SK-N-SH (cell line): ENCODE measurements around the gene CCDC88C. TPM values are rescaled to one million over a fixed set of nuclear protein-coding genes. Genes with fewer than 3 reads are reported as not detected.

Experiments used
- CTCF ChIA-PET: fragments of 300-600, 350-600 bp; formaldehyde crosslinking; extraction: SDS; loops from one replicate; lab custom pipeline; 2021; lab: Yijun Ruan, JAX
- POLR2A ChIA-PET: fragments of 350-600 bp; sonication (Branson Sonifier 250); formaldehyde crosslinking; extraction: SDS; loops from one replicate; lab custom pipeline; 2020; ENCODE audit warnings: antibody characterized with exemption, inconsistent platforms; lab: Yijun Ruan, JAX
- DNase-seq: peaks from one replicate; pipeline ENCODE4 v3.0.0; 2012
- H2AFZ ChIP-seq: fragments of 200-600 bp; sonication (generic); 2 replicates; pipeline ENCODE4 v1.8.1; 2016; ENCODE audit warnings: antibody characterized with exemption, mild to moderate bottlenecking, low read depth
- H3F3A ChIP-seq: fragments of 200-600 bp; sonication (generic); replicated peaks from 2 replicates; pipeline ENCODE3; 2016; ENCODE audit warnings: antibody characterized with exemption, mild to moderate bottlenecking; ENCODE audit not compliant: insufficient read depth
- H3K27ac ChIP-seq, 2 experiments: fragments of 200-500 bp in 1 of 2; fragments of 200-600 bp in 1 of 2; sonication (Bioruptor generic) in 1 of 2; sonication (generic), shearing (Covaris generic) in 1 of 2; 2 replicates each; pipeline versions ENCODE4 v1.5.1 to v1.6.1; 2014 to 2016; ENCODE audit warnings: low read depth in 2 of 2, inconsistent platforms in 1 of 2, low read length in 1 of 2, mild to moderate bottlenecking in 1 of 2, mixed read lengths in 1 of 2
- H3K27me3 ChIP-seq: fragments of 200-600 bp; sonication (generic), shearing (Covaris generic); 2 replicates; pipeline ENCODE4 v1.6.1; 2016; ENCODE audit warnings: mixed run types; ENCODE audit not compliant: insufficient read depth
- H3K36me3 ChIP-seq, 2 experiments: fragments of 200-500 bp in 1 of 2; fragments of 200-600 bp in 1 of 2; sonication (Bioruptor generic) in 1 of 2; sonication (generic) in 1 of 2; replicated peaks in 1 of 2; 2 replicates each; pipeline versions ENCODE3 to v1.5.1; 2014 to 2016; ENCODE audit warnings: low read length in 1 of 2, mild to moderate bottlenecking in 1 of 2; ENCODE audit not compliant: insufficient read depth in 2 of 2, control insufficient read depth in 1 of 2
- H3K4me1 ChIP-seq, 2 experiments: fragments of 200-500 bp in 1 of 2; fragments of 200-600 bp in 1 of 2; sonication (Bioruptor generic) in 1 of 2; sonication (generic), shearing (Covaris generic) in 1 of 2; 2 replicates each; pipeline versions ENCODE4 v1.5.1 to v1.6.1; 2014 to 2016; ENCODE audit warnings: low read depth in 1 of 2, low read length in 1 of 2, mixed run types in 1 of 2; ENCODE audit not compliant: insufficient read depth in 2 of 2, control insufficient read depth in 1 of 2
- H3K4me2 ChIP-seq: fragments of 200-600 bp; sonication (generic), shearing (Covaris generic); 2 replicates; pipeline ENCODE4 v1.6.1; 2017; ENCODE audit warnings: mixed run types
- H3K4me3 ChIP-seq, 2 experiments: fragments of 200-500 bp in 1 of 2; fragments of 200-600 bp in 1 of 2; sonication (Bioruptor generic) in 1 of 2; sonication (generic), shearing (Covaris generic) in 1 of 2; 2 replicates each; pipeline versions ENCODE4 v1.5.1 to v1.8.1; 2014 to 2016; ENCODE audit warnings: low read depth in 2 of 2, inconsistent platforms in 1 of 2, low read length in 1 of 2, mild to moderate bottlenecking in 1 of 2, mixed read lengths in 1 of 2, moderate library complexity in 1 of 2
- H3K79me2 ChIP-seq: fragments of 200-600 bp; sonication (generic); 2 replicates; pipeline ENCODE4 v1.8.1; 2017; ENCODE audit warnings: mild to moderate bottlenecking; ENCODE audit not compliant: insufficient read depth
- H3K9ac ChIP-seq: fragments of 200-600 bp; sonication (generic); 2 replicates; pipeline ENCODE4 v1.6.1; 2017; ENCODE audit warnings: mixed run types
- H3K9me2 ChIP-seq: fragments of 200-600 bp; sonication (generic); 2 replicates; pipeline ENCODE4 v1.6.1; 2017; ENCODE audit warnings: mixed run types
- H3K9me3 ChIP-seq: fragments of 200-600 bp; sonication (generic); 2 replicates; pipeline ENCODE4 v1.6.1; 2017; ENCODE audit warnings: mixed run types, mild to moderate bottlenecking, moderate library complexity
- H4K20me1 ChIP-seq: fragments of 200-600 bp; sonication (generic); 2 replicates; pipeline ENCODE4 v1.6.1; 2017; ENCODE audit warnings: mild to moderate bottlenecking, mixed run types; ENCODE audit not compliant: insufficient read depth
- ELF1 ChIP-seq: IDR thresholded peaks from 2 replicates; pipeline ENCODE4 v1.4.0; 2012
- EZH2phosphoT487 ChIP-seq: fragments of 200-600 bp; sonication (generic); IDR thresholded peaks from 2 replicates; pipeline ENCODE4 v1.6.1; 2017; ENCODE audit warnings: low read depth, mixed run types, mild to moderate bottlenecking, antibody characterized with exemption, moderate library complexity, borderline replicate concordance
- FOSL2 ChIP-seq: IDR thresholded peaks from 2 replicates; pipeline ENCODE4 v1.4.0; 2012; ENCODE audit warnings: low read depth, mild to moderate bottlenecking, moderate library complexity, borderline replicate concordance
- GABPA ChIP-seq: IDR thresholded peaks from 2 replicates; pipeline ENCODE4 v1.4.0; 2012; ENCODE audit warnings: low read depth, mild to moderate bottlenecking
- JUND ChIP-seq: IDR thresholded peaks from 2 replicates; pipeline ENCODE4 v1.4.0; 2012
- MEF2A ChIP-seq: IDR thresholded peaks from 2 replicates; pipeline ENCODE4 v1.4.0; 2012; ENCODE audit warnings: low read depth, borderline replicate concordance
- MXI1 ChIP-seq: IDR thresholded peaks from 2 replicates; pipeline ENCODE4 v1.6.1; 2012; ENCODE audit warnings: mild to moderate bottlenecking, low read depth, low read length, improper control_type of control experiment
- NRF1 ChIP-seq: IDR thresholded peaks from 2 replicates; pipeline ENCODE4 v1.6.1; 2012; ENCODE audit warnings: low read depth, mild to moderate bottlenecking, low read length
- POLR2AphosphoS5 ChIP-seq: IDR thresholded peaks from 2 replicates; pipeline ENCODE4 v1.6.1; 2012; ENCODE audit warnings: low read depth, low read length
- RCOR1 ChIP-seq: fragments of 150-350 bp; IDR thresholded peaks from 2 replicates; pipeline ENCODE4 v1.6.1; 2017; ENCODE audit warnings: antibody characterized with exemption, low read length
- SIN3A ChIP-seq: IDR thresholded peaks from 2 replicates; pipeline ENCODE4 v1.6.1; 2012; ENCODE audit warnings: low read depth, mild to moderate bottlenecking, low read length, moderate library complexity, borderline replicate concordance
- SMC3 ChIP-seq: IDR thresholded peaks from 2 replicates; pipeline ENCODE4 v1.6.1; 2012; ENCODE audit warnings: low read depth, low read length, improper control_type of control experiment
- TCF12 ChIP-seq: IDR thresholded peaks from 2 replicates; pipeline ENCODE4 v1.4.0; 2012
- TEAD4 ChIP-seq: IDR thresholded peaks from 2 replicates; pipeline ENCODE4 v1.4.0; 2012; ENCODE audit warnings: mild to moderate bottlenecking, borderline replicate concordance; ENCODE audit not compliant: insufficient read depth
- YY1 ChIP-seq: IDR thresholded peaks from 2 replicates; pipeline ENCODE4 v1.4.0; 2012; ENCODE audit warnings: low read depth, mild to moderate bottlenecking
- WGBS: methylation state at CpG from one replicate; pipeline ENCODE4 v1.1.6; 2017; ENCODE audit warnings: low lambda C conversion rate; 5-methylcytosine and 5-hydroxymethylcytosine counted together
- polyA plus RNA-seq, 3 experiments: library from polyadenylated mRNA; depleted of rRNA; stranded (reverse); fragments of >200 nt; gene quantifications; 2 replicates each; pipeline ENCODE4 v1.2.3, GENCODE V29; 2012
- TF ChIP-seq, protein P1 (sequence below): IDR thresholded peaks from 2 replicates; pipeline ENCODE4; 2012
- TF ChIP-seq, protein P2 (sequence below): fragments of 150-350 bp; IDR thresholded peaks from 2 replicates; pipeline ENCODE4 v1.6.1; 2016; ENCODE audit warnings: mild to moderate bottlenecking, low read depth, low read length
- TF ChIP-seq, protein P3 (sequence below): IDR thresholded peaks from 2 replicates; pipeline ENCODE4 v1.4.0; 2012; ENCODE audit warnings: low read depth, borderline replicate concordance

CCDC88C gene
- polyA plus RNA-seq, 1 of the 3 experiments (the other 2 are of a cell fraction): 0.39 TPM

DNA sequence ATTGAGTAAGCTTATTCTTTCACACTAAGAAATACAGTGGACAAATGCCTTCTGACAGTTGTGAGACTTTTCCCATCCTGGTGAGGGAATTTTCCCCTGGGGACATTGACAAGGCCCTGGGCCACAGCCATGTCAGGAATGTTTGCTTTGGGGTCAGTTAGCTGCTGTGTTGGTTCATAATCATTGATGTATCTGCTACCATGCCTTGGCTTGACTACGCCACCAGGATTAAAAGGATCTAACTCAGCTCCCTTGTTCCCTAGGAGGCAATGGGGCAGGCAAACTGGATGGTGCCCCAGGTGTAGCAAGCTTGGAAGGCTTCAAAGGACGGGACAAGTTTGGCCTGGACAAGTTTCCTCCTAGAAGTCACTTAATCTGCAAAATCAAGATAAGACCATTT, 3.1 kb upstream of the CCDC88C start:
- ChIA-PET POLR2A (no interaction called here), CTCF (interaction anchor here (1.0 to 13.5 kb wide), 8 partner anchors 9 to 248 kb away, joined by 3 to 300 read pairs (median 3); no protein-coding TSS in a partner anchor)
- Histone ChIP-seq H3K36me3 (no peaks in the 10 kb centered on the region), H3K4me1 (peaks cover 0 to 20% of the 10 kb centered on the region in 2 experiments; a peak in 2 of 4 replicates), H3K9ac (no peak overlapping the region), H3K4me3 (no peak overlapping the region), H4K20me1 (no peaks in the 10 kb centered on the region), H3K79me2 (no peaks in the 10 kb centered on the region), H3K9me3 (no peaks in the 10 kb centered on the region), H2AFZ (no peak overlapping the region), H3K9me2 (no peaks in the 10 kb centered on the region), H3K27ac (no peak overlapping the region), H3K4me2 (no peak overlapping the region)
- 75% methylated on average over 2 of the region's 2 CpGs for WGBS
- TF ChIP-seq SIN3A (no peak), EZH2phosphoT487 (no peak), YY1 (no peak), TEAD4 (no peak), GABPA (no peak), NRF1 (no peak), SMC3 (no peak), POLR2AphosphoS5 (no peak), ELF1 (no peak)
- TF ChIP-seq, protein P1, sequence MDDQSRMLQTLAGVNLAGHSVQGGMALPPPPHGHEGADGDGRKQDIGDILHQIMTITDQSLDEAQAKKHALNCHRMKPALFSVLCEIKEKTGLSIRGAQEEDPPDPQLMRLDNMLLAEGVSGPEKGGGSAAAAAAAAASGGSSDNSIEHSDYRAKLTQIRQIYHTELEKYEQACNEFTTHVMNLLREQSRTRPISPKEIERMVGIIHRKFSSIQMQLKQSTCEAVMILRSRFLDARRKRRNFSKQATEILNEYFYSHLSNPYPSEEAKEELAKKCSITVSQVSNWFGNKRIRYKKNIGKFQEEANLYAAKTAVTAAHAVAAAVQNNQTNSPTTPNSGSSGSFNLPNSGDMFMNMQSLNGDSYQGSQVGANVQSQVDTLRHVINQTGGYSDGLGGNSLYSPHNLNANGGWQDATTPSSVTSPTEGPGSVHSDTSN: no peak
- TF ChIP-seq, protein P2, sequence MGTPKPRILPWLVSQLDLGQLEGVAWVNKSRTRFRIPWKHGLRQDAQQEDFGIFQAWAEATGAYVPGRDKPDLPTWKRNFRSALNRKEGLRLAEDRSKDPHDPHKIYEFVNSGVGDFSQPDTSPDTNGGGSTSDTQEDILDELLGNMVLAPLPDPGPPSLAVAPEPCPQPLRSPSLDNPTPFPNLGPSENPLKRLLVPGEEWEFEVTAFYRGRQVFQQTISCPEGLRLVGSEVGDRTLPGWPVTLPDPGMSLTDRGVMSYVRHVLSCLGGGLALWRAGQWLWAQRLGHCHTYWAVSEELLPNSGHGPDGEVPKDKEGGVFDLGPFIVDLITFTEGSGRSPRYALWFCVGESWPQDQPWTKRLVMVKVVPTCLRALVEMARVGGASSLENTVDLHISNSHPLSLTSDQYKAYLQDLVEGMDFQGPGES: no peak
- TF ChIP-seq, all 33 proteins: peak for 0
- Histone ChIP-seq H3F3A (peaks cover 3% of the 10 kb centered on the region), H3K27me3 (peaks cover 15% of the 10 kb centered on the region)
- DNase-seq: no peak

DNA sequence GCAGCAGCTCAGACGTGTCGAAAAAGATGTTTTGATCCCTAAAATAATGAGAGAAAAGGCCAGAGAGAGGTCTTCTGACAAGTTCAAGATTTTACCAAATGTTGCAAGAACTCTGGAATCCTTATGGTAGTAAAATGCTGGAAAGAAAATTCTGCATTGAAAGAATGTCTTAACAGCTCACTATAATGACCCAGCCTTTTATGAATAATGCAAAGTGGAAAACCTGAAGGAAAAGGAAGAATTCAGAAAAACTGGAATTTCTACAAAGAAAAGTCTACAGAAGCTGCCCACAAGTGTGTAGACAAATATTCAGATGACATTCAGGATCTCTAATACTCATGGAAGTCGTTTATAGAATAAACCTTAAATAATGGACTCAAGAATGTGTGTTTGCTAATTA, 1.8 kb upstream of the CCDC88C start:
- Histone ChIP-seq H3K9me2 (no peaks in the 10 kb centered on the region), H3K4me1 (peaks cover 0 to 20% of the 10 kb centered on the region in 2 experiments; a peak in 2 of 4 replicates), H2AFZ (no peak overlapping the region), H3F3A (peaks cover 3% of the 10 kb centered on the region), H3K27ac (no peak overlapping the region), H3K36me3 (no peaks in the 10 kb centered on the region), H4K20me1 (no peaks in the 10 kb centered on the region), H3K79me2 (no peaks in the 10 kb centered on the region), H3K4me3 (no peak overlapping the region), H3K4me2 (no peak overlapping the region), H3K9me3 (no peaks in the 10 kb centered on the region), H3K27me3 (peaks cover 15% of the 10 kb centered on the region), H3K9ac (no peak overlapping the region)
- TF ChIP-seq, protein P3, sequence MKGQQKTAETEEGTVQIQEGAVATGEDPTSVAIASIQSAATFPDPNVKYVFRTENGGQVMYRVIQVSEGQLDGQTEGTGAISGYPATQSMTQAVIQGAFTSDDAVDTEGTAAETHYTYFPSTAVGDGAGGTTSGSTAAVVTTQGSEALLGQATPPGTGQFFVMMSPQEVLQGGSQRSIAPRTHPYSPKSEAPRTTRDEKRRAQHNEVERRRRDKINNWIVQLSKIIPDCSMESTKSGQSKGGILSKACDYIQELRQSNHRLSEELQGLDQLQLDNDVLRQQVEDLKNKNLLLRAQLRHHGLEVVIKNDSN: no peak
- TF ChIP-seq POLR2AphosphoS5 (no peak), JUND (no peak), MEF2A (no peak), TCF12 (no peak), NRF1 (no peak), SIN3A (no peak), FOSL2 (no peak), RCOR1 (no peak), MXI1 (no peak)
- TF ChIP-seq, protein P2: no peak
- WGBS: 20% methylated on average over 3 of the region's 3 CpGs
- ChIA-PET POLR2A (no interaction called here), CTCF (interaction anchor here (0.6 to 13.5 kb wide), 12 partner anchors 11 to 254 kb away, joined by 3 to 300 read pairs (median 8); no protein-coding TSS in a partner anchor)
- no peak for DNase-seq
